GM12891 (cell line): ENCODE measurements around the gene NAIF1.

ENCODE experiments used
- POLR2AphosphoS5 ChIP-seq: IDR thresholded peaks from 2 replicates; pipeline ENCODE4 v1.6.1; 2011; ENCODE audit warnings: low read depth, low read length, control low read depth
- POU2F2 ChIP-seq: IDR thresholded peaks from 2 replicates; pipeline ENCODE4 v1.6.1; 2011; ENCODE audit warnings: low read depth, mild to moderate bottlenecking, control low read depth, low read length, moderate library complexity
- SPI1 ChIP-seq: IDR thresholded peaks from 2 replicates; pipeline ENCODE4 v1.6.1; 2011; ENCODE audit warnings: low read depth, low read length, control low read depth
- TAF1 ChIP-seq: IDR thresholded peaks from 2 replicates; pipeline ENCODE4 v1.6.1; 2011; ENCODE audit warnings: low read depth, low read length, control low read depth

GRCh38 chr9:128097543-128098296, 30.6 kb upstream of the NAIF1 start:
- TF ChIP-seq TAF1 = no peak
- no peak for TF ChIP-seq POLR2AphosphoS5
- TF ChIP-seq POU2F2 = no peak
- TF ChIP-seq SPI1 = no peak
